PC-3 (cell line): ENCODE results near the gene SYNE1. TPM values are rescaled to one million over a fixed set of nuclear protein-coding genes. Genes with fewer than 3 reads are reported as not detected.

Experiments used
- ATAC-seq: fragments of 200-7000 bp; cut with Tn5 transposase; 2 replicates; pipeline ENCODE4 v1.9.1; 2020; ENCODE audit warnings: mild to moderate bottlenecking, moderate library complexity
- BruUV-seq: library from RNA; stranded (reverse); fragments of 400-500 nt; replicated peaks from 2 replicates; lab custom pipeline; 2021; lab: Mats Ljungman, UMichigan
- CTCF ChIA-PET: fragments of 300-600 bp; sonication (Branson Sonifier 250); formaldehyde crosslinking; loops from one replicate; lab custom pipeline; 2022; ENCODE audit warnings: antibody characterized with exemption; lab: Charles Lee
- POLR2A ChIA-PET: fragments of 300-600 bp; sonication (Branson Sonifier 250); formaldehyde crosslinking; loops from one replicate; lab custom pipeline; 2022; ENCODE audit warnings: antibody characterized with exemption; ENCODE audit not compliant: unreplicated experiment; lab: Charles Lee
- DNase-seq: peaks from one replicate; pipeline ENCODE4 v3.0.0-alpha.2; 2015
- H2AFZ ChIP-seq: fragments of 300-600 bp; sonication (generic); 2 replicates; pipeline ENCODE4 v1.6.0; 2016; ENCODE audit warnings: antibody characterized with exemption, low read length
- H3F3A ChIP-seq: fragments of 300-600 bp; sonication (generic); one replicate; pipeline ENCODE4 v1.6.0; 2017; ENCODE audit warnings: antibody characterized with exemption, low read length, control low read depth, mild to moderate bottlenecking; ENCODE audit not compliant: unreplicated experiment
- H3K27ac ChIP-seq: fragments of 300-600 bp; sonication (generic); 2 replicates; pipeline ENCODE4 v1.5.1; 2016; ENCODE audit warnings: mild to moderate bottlenecking, low read length
- H3K27me3 ChIP-seq: fragments of 300-600 bp; sonication (generic); 2 replicates; pipeline ENCODE4 v1.6.1; 2016; ENCODE audit warnings: low read length, mixed read lengths
- H3K36me3 ChIP-seq: fragments of 300-600 bp; sonication (generic); 2 replicates; pipeline ENCODE4 v1.6.1; 2016; ENCODE audit warnings: low read depth, mixed run types, low read length, mixed read lengths
- H3K4me1 ChIP-seq: fragments of 300-600 bp; sonication (generic); 2 replicates; pipeline ENCODE4 v1.5.1; 2016; ENCODE audit warnings: low read length; ENCODE audit not compliant: insufficient read depth
- H3K4me2 ChIP-seq: fragments of 300-600 bp; sonication (generic); 2 replicates; pipeline ENCODE4 v1.6.0; 2016; ENCODE audit warnings: low read length
- H3K4me3 ChIP-seq: fragments of 300-600 bp; sonication (generic); 2 replicates; pipeline ENCODE4 v1.5.1; 2016; ENCODE audit warnings: mild to moderate bottlenecking, low read length, mixed read lengths
- H3K79me2 ChIP-seq: fragments of 300-600 bp; sonication (generic); 2 replicates; pipeline ENCODE4 v1.6.1; 2017; ENCODE audit warnings: low read length, mixed read lengths
- H3K9ac ChIP-seq: fragments of 300-600 bp; sonication (generic); 2 replicates; pipeline ENCODE4 v1.6.0; 2016; ENCODE audit warnings: mild to moderate bottlenecking, low read length
- H3K9me2 ChIP-seq: fragments of 300-600 bp; sonication (generic); replicated peaks from 2 replicates; pipeline ENCODE4 v1.6.1; 2016; ENCODE audit warnings: mixed run types, low read length, mixed read lengths
- H3K9me3 ChIP-seq: fragments of 300-600 bp; sonication (generic); 2 replicates; pipeline ENCODE4 v1.6.1; 2016; ENCODE audit warnings: low read length, mixed read lengths
- H4K20me1 ChIP-seq: fragments of 300-600 bp; sonication (generic); 2 replicates; pipeline ENCODE4 v1.6.1; 2016; ENCODE audit warnings: low read length, mixed read lengths
- CTCF ChIP-seq: fragments of 300-600 bp; sonication (generic); conservative IDR thresholded peaks from 2 replicates; pipeline ENCODE4 v1.5.1; 2017; ENCODE audit warnings: antibody characterized with exemption, low read depth, mild to moderate bottlenecking, low read length
- EZH2 ChIP-seq: fragments of 300-600 bp; sonication (generic); IDR thresholded peaks from one replicate; pipeline ENCODE4 v1.6.1; 2017; ENCODE audit warnings: antibody characterized with exemption, mild to moderate bottlenecking, low read length; ENCODE audit not compliant: unreplicated experiment
- EZH2phosphoT487 ChIP-seq: fragments of 300-600 bp; sonication (generic); IDR thresholded peaks from 2 replicates; pipeline ENCODE4 v1.6.1; 2018; ENCODE audit warnings: mild to moderate bottlenecking, antibody characterized with exemption, low read length, borderline replicate concordance
- intact Hi-C: fragments of 100-400 bp; cut with micrococcal nuclease; formaldehyde crosslinking; loops from 2 replicates; pipeline ENCODE4 v1.9.0; 2023
- total RNA-seq: library from RNA; depleted of rRNA; stranded (reverse); fragments of >200 nt; gene quantifications from 2 replicates; pipeline ENCODE4 v1.2.3, GENCODE V29; 2014

SYNE1 gene
- total RNA-seq, 1 experiment from 2014 or later = 16.7 TPM

- Histone ChIP-seq H2AFZ (no peak overlapping the region), H3K4me1 (no peaks in the 10 kb centered on the region), H3K27ac (no peak overlapping the region), H3K4me2 (no peak overlapping the region), H3K79me2 (no peaks in the 10 kb centered on the region), H4K20me1 (no peaks in the 10 kb centered on the region), H3K9ac (no peak overlapping the region), H3F3A (no peaks in the 10 kb centered on the region), H3K9me2 (no peaks in the 10 kb centered on the region), H3K9me3 (no peaks in the 10 kb centered on the region), H3K27me3 (peaks cover 17% of the 10 kb centered on the region; the same call in 1 of the 2 replicates), H3K4me3 (no peak overlapping the region), H3K36me3 (no peaks in the 10 kb centered on the region)
- TF ChIP-seq EZH2 = no peak
- TF ChIP-seq CTCF = no peak
- no peak for TF ChIP-seq EZH2phosphoT487
- DNase-seq (no peak), ATAC-seq (no peak)
- no TSS peak for BruUV-seq
- intact Hi-C loops = loop anchor here (10.0 kb wide), 1 partner anchor 147 kb away; no protein-coding TSS in a partner anchor
- CTCF ChIA-PET = no interaction called here
- POLR2A ChIA-PET = no interaction called here
These were observed 79.7 kb downstream of the SYNE1 start for GRCh38 chr6:152557502-152557901.

GRCh38 chr6:152554851-152555250, 82.3 kb downstream of the SYNE1 start:
- intact Hi-C loops = loop anchor here (5.0 to 10.0 kb wide), 2 partner anchors 68 to 150 kb away; no protein-coding TSS in a partner anchor
- H3K27ac ChIP-seq = no peak overlapping the region
- CTCF ChIA-PET = no interaction called here

More at GRCh38 chr6:152554851-152555250, 82.3 kb downstream of the SYNE1 start:
- Histone ChIP-seq H3K9me2 (no peaks in the 10 kb centered on the region), H3K27me3 (0 out of 2 replicates have a peak, but pooled peaks cover 11% of the 10 kb centered on the region), H3K4me3 (no peak overlapping the region), H3K9ac (no peak overlapping the region), H3F3A (no peaks in the 10 kb centered on the region), H3K4me2 (no peak overlapping the region), H3K36me3 (no peaks in the 10 kb centered on the region), H3K9me3 (no peaks in the 10 kb centered on the region), H3K4me1 (no peaks in the 10 kb centered on the region), H3K79me2 (no peaks in the 10 kb centered on the region), H2AFZ (no peak overlapping the region), H4K20me1 (no peaks in the 10 kb centered on the region)
- ATAC-seq = no peak
- BruUV-seq = no TSS peak
- POLR2A ChIA-PET = no interaction called here
- no peak for DNase-seq
- no peak for TF ChIP-seq EZH2phosphoT487
- no peak for TF ChIP-seq CTCF
- TF ChIP-seq EZH2 = no peak
